Adrenal gland (tissue), 5 donors: ENCODE measurements around the gene ACP4.

Experiments used
- CTCF ChIP-seq, 6 experiments: fragments of 450-650 bp in 4 of 6; fragments of 200-600 bp in 2 of 6; sonication (generic) in 1 of 6; IDR thresholded peaks; 1 replicate in 5 of 6; 2 replicates in 1 of 6; pipeline versions ENCODE4 v1.5.1 to v1.8.0; 2016 to 2021; ENCODE audit warnings: antibody characterized with exemption in 6 of 6, mild to moderate bottlenecking in 2 of 6, moderate library complexity in 1 of 6
- POLR2A ChIP-seq, 2 donors: fragments of 450-650 bp; IDR thresholded peaks; one replicate each; pipeline ENCODE4 v1.6.1; 2017; ENCODE audit warnings: antibody characterized with exemption in 2 of 2, mild to moderate bottlenecking in 2 of 2, moderate library complexity in 1 of 2
- donor health status: DM: no; HTN: no; CAD: no.

- TF ChIP-seq CTCF (IDR thresholded peaks at IDR 0.05) = no peak
- TF ChIP-seq POLR2A (IDR thresholded peaks at IDR 0.05) = no peak
Observed at GRCh38 chr19:50836543-50837195, 46.5 kb downstream of the ACP4 start.
